A549 (cell line): ENCODE data around the gene RIPOR2.

ENCODE experiments used
- CBX8 ChIP-seq: fragments of 200-600 bp; sonication (generic); IDR thresholded peaks from 2 replicates; pipeline ENCODE4 v1.6.1; 2016
- CEBPB ChIP-seq, 2 experiments: fragments of >200 bp in 1 of 2; sonication (Bioruptor Twin) in 1 of 2; formaldehyde crosslinking in 1 of 2; IDR thresholded peaks; 2 replicates each; pipeline ENCODE4 v1.6.1; 2012 to 2016
- CHD2 ChIP-seq: fragments of 150-350 bp; IDR thresholded peaks from 2 replicates; pipeline ENCODE4 v1.6.1; 2014; ENCODE audit warnings: low read length; ENCODE audit not compliant: partially characterized antibody
- CTCF ChIP-seq: fragments of >200 bp; sonication (Bioruptor Twin); formaldehyde crosslinking; IDR thresholded peaks from 3 replicates; pipeline ENCODE4 v1.5.1; 2016
- GATA3 ChIP-seq: IDR thresholded peaks from 2 replicates; pipeline ENCODE4 v1.6.1; 2012; ENCODE audit warnings: borderline replicate concordance
- HDAC2 ChIP-seq: fragments of 200-600 bp; sonication (generic); IDR thresholded peaks from 2 replicates; pipeline ENCODE4 v1.6.1; 2016
- MAZ ChIP-seq: fragments of 150-350 bp; IDR thresholded peaks from 2 replicates; pipeline ENCODE4 v1.6.1; 2014; ENCODE audit warnings: antibody characterized with exemption, low read depth, low read length, borderline replicate concordance
- PHF8 ChIP-seq: fragments of 200-600 bp; sonication (generic); IDR thresholded peaks from 2 replicates; pipeline ENCODE4 v1.6.1; 2016; ENCODE audit warnings: low read depth, mild to moderate bottlenecking, antibody characterized with exemption, moderate library complexity, borderline replicate concordance
- POLR2A ChIP-seq: IDR thresholded peaks from 2 replicates; pipeline ENCODE4 v1.6.1; 2012; ENCODE audit warnings: mild to moderate bottlenecking, low read length
- RAD21 ChIP-seq, 2 experiments: fragments of >200 bp in 1 of 2; sonication (Bioruptor Twin) in 1 of 2; formaldehyde crosslinking in 1 of 2; IDR thresholded peaks in 1 of 2; conservative IDR thresholded peaks in 1 of 2; 2 replicates in 1 of 2; 3 replicates in 1 of 2; pipeline ENCODE4 v1.6.1; 2012 to 2018; ENCODE audit warnings: inconsistent platforms in 1 of 2
- RCOR1 ChIP-seq: fragments of 150-350 bp; IDR thresholded peaks from 2 replicates; pipeline ENCODE4 v1.6.1; 2014; ENCODE audit warnings: antibody characterized with exemption, low read length, low read depth
- SMC3 ChIP-seq: fragments of >200 bp; sonication (Bioruptor Twin); formaldehyde crosslinking; IDR thresholded peaks from 3 replicates; pipeline ENCODE4 v1.6.1; 2018; ENCODE audit warnings: inconsistent platforms
- TF ChIP-seq, protein P1 (sequence below): fragments of 200-600 bp; sonication (generic); IDR thresholded peaks from 2 replicates; pipeline ENCODE4 v1.6.1; 2016; ENCODE audit warnings: antibody characterized with exemption, mild to moderate bottlenecking, moderate library complexity
- TF ChIP-seq, protein P2 (sequence below): fragments of 150-350 bp; IDR thresholded peaks from 2 replicates; pipeline ENCODE4 v1.6.1; 2014; ENCODE audit warnings: low read depth, mild to moderate bottlenecking, low read length

GRCh38 chr6:24824142-24824938 lies 111.4 kb downstream of the RIPOR2 start:
- TF ChIP-seq GATA3 (no peak), CTCF (no peak), CEBPB (IDR thresholded peaks at IDR 0.05) (no peak), RAD21 (conservative IDR thresholded peaks at IDR 0.05 in 1 of 2, IDR thresholded peaks at IDR 0.05 in 1 of 2) (no peak), RCOR1 (no peak), POLR2A (no peak), CHD2 (no peak), SMC3 (no peak), MAZ (no peak), HDAC2 (no peak), PHF8 (no peak), CBX8 (no peak)
- TF ChIP-seq, protein P1, sequence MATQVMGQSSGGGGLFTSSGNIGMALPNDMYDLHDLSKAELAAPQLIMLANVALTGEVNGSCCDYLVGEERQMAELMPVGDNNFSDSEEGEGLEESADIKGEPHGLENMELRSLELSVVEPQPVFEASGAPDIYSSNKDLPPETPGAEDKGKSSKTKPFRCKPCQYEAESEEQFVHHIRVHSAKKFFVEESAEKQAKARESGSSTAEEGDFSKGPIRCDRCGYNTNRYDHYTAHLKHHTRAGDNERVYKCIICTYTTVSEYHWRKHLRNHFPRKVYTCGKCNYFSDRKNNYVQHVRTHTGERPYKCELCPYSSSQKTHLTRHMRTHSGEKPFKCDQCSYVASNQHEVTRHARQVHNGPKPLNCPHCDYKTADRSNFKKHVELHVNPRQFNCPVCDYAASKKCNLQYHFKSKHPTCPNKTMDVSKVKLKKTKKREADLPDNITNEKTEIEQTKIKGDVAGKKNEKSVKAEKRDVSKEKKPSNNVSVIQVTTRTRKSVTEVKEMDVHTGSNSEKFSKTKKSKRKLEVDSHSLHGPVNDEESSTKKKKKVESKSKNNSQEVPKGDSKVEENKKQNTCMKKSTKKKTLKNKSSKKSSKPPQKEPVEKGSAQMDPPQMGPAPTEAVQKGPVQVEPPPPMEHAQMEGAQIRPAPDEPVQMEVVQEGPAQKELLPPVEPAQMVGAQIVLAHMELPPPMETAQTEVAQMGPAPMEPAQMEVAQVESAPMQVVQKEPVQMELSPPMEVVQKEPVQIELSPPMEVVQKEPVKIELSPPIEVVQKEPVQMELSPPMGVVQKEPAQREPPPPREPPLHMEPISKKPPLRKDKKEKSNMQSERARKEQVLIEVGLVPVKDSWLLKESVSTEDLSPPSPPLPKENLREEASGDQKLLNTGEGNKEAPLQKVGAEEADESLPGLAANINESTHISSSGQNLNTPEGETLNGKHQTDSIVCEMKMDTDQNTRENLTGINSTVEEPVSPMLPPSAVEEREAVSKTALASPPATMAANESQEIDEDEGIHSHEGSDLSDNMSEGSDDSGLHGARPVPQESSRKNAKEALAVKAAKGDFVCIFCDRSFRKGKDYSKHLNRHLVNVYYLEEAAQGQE = no peak
- TF ChIP-seq, protein P2, sequence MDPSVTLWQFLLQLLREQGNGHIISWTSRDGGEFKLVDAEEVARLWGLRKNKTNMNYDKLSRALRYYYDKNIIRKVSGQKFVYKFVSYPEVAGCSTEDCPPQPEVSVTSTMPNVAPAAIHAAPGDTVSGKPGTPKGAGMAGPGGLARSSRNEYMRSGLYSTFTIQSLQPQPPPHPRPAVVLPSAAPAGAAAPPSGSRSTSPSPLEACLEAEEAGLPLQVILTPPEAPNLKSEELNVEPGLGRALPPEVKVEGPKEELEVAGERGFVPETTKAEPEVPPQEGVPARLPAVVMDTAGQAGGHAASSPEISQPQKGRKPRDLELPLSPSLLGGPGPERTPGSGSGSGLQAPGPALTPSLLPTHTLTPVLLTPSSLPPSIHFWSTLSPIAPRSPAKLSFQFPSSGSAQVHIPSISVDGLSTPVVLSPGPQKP = no peak
